GM13977 (cell line): ENCODE data around the gene TNIP1.
A peak's percentile ranks its signal among the peaks of the same experiment; 100 is the strongest.

Experiments used
- DNase-seq: peaks from one replicate; pipeline ENCODE4 v3.0.0; 2012; ENCODE audit warnings: low spot score
- in situ Hi-C: fragments of 300-500 bp; cut with MboI; formaldehyde crosslinking; loops from one replicate; pipeline ENCODE4 v1.12.0; 2022; ENCODE audit warnings: low sequenced_read_pairs, low pct_unique_long_range_greater_than_20kb, mixed read lengths, inconsistent platforms; ENCODE audit not compliant: unreplicated experiment
- TF ChIP-seq, protein P1 (sequence below): IDR thresholded peaks from 2 replicates; pipeline ENCODE4 v1.5.1; 2012; ENCODE audit warnings: mild to moderate bottlenecking, control low read depth; ENCODE audit not compliant: insufficient read depth; ENCODE audit errors: extremely low read depth, missing control alignments

The TNIP1 gene

GRCh38 chr5:150993422-150993821 lies 87.4 kb downstream of the TNIP1 start:
- in situ Hi-C loops: no loop called here
- TF ChIP-seq, protein P1, sequence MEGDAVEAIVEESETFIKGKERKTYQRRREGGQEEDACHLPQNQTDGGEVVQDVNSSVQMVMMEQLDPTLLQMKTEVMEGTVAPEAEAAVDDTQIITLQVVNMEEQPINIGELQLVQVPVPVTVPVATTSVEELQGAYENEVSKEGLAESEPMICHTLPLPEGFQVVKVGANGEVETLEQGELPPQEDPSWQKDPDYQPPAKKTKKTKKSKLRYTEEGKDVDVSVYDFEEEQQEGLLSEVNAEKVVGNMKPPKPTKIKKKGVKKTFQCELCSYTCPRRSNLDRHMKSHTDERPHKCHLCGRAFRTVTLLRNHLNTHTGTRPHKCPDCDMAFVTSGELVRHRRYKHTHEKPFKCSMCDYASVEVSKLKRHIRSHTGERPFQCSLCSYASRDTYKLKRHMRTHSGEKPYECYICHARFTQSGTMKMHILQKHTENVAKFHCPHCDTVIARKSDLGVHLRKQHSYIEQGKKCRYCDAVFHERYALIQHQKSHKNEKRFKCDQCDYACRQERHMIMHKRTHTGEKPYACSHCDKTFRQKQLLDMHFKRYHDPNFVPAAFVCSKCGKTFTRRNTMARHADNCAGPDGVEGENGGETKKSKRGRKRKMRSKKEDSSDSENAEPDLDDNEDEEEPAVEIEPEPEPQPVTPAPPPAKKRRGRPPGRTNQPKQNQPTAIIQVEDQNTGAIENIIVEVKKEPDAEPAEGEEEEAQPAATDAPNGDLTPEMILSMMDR: no peak
- no peak for DNase-seq

DNA sequence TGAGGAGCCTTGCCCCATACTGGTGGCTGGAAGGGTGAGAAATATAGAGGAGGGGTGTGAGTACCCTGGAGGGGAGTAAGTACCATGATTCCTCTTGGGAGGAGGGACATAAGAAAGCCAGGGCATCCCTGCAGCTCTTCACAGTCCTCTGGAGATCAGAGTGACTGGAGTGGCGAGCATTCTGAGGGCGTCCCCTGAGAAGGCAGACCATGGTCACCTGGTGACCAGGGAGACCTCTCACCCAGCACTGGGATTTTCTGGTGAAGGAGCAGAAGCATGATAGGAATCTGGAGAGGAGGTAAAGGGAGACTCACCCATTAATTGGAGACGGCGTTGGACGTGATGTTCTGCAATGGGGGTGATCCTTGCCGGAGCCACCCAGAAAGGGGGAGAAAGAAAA lies 88.1 kb downstream of the TNIP1 start:
- in situ Hi-C loops: no loop called here
- DNase-seq: no peak
- TF ChIP-seq, protein P1: no peak

- TF ChIP-seq, protein P1: peak; percentile 22
- in situ Hi-C loops: no loop called here
- no peak for DNase-seq
These were observed 91.1 kb downstream of the TNIP1 start for GRCh38 chr5:150989695-150990094.

GRCh38 chr5:150987746-150988145 lies 93.1 kb downstream of the TNIP1 start:
- no peak for DNase-seq
- in situ Hi-C loops: no loop called here
- TF ChIP-seq, protein P1: no peak
